KMS-11 (cell line): ENCODE results near the gene HDAC4.

ENCODE experiments used
- H2AFZ ChIP-seq: fragments of 200-600 bp; sonication (generic); 2 replicates; pipeline ENCODE4 v1.6.1; 2016; ENCODE audit warnings: antibody characterized with exemption, mixed run types, low read depth
- H3K27ac ChIP-seq: fragments of 200-600 bp; sonication (generic); 2 replicates; pipeline ENCODE4 v1.6.1; 2016; ENCODE audit warnings: mild to moderate bottlenecking, mixed run types
- H3K27me3 ChIP-seq: fragments of 200-600 bp; sonication (generic); 2 replicates; pipeline ENCODE4 v1.6.1; 2017; ENCODE audit warnings: mild to moderate bottlenecking, low read depth, mixed run types, moderate library complexity; ENCODE audit not compliant: insufficient read depth
- H3K36me3 ChIP-seq: fragments of 200-600 bp; sonication (generic); 2 replicates; pipeline ENCODE4 v1.6.1; 2017; ENCODE audit warnings: mild to moderate bottlenecking, mixed run types; ENCODE audit not compliant: insufficient read depth
- H3K4me1 ChIP-seq: fragments of 200-600 bp; sonication (generic); 2 replicates; pipeline ENCODE4 v1.6.1; 2016; ENCODE audit warnings: mild to moderate bottlenecking, low read depth, mixed run types; ENCODE audit not compliant: poor library complexity, severe bottlenecking
- H3K4me2 ChIP-seq: fragments of 200-600 bp; sonication (generic); 2 replicates; pipeline ENCODE4 v1.7.0; 2016; ENCODE audit warnings: mild to moderate bottlenecking, mixed run types
- H3K4me3 ChIP-seq: fragments of 200-600 bp; sonication (generic); IDR thresholded peaks from 2 replicates; pipeline ENCODE4 v1.6.1; 2017; ENCODE audit warnings: low read depth, low read length, mixed read lengths; ENCODE audit not compliant: insufficient read depth
- H3K79me2 ChIP-seq: fragments of 200-600 bp; sonication (generic); 2 replicates; pipeline ENCODE4 v1.6.1; 2016; ENCODE audit warnings: low read depth, mixed run types; ENCODE audit not compliant: insufficient read depth
- H3K9ac ChIP-seq: fragments of 200-600 bp; sonication (generic); 2 replicates; pipeline ENCODE4 v1.6.1; 2016; ENCODE audit warnings: mild to moderate bottlenecking, mixed run types
- H4K20me1 ChIP-seq: fragments of 200-600 bp; sonication (generic); 2 replicates; pipeline ENCODE4 v1.6.1; 2016; ENCODE audit warnings: mild to moderate bottlenecking, mixed run types; ENCODE audit not compliant: insufficient read depth
- TF ChIP-seq, protein P1 (sequence below): fragments of 200-600 bp; sonication (generic); conservative IDR thresholded peaks from 2 replicates; pipeline ENCODE4 v1.6.1; 2017; ENCODE audit warnings: low read depth, mild to moderate bottlenecking, antibody characterized with exemption, low read length, moderate library complexity, mixed read lengths

HDAC4 gene

DNA sequence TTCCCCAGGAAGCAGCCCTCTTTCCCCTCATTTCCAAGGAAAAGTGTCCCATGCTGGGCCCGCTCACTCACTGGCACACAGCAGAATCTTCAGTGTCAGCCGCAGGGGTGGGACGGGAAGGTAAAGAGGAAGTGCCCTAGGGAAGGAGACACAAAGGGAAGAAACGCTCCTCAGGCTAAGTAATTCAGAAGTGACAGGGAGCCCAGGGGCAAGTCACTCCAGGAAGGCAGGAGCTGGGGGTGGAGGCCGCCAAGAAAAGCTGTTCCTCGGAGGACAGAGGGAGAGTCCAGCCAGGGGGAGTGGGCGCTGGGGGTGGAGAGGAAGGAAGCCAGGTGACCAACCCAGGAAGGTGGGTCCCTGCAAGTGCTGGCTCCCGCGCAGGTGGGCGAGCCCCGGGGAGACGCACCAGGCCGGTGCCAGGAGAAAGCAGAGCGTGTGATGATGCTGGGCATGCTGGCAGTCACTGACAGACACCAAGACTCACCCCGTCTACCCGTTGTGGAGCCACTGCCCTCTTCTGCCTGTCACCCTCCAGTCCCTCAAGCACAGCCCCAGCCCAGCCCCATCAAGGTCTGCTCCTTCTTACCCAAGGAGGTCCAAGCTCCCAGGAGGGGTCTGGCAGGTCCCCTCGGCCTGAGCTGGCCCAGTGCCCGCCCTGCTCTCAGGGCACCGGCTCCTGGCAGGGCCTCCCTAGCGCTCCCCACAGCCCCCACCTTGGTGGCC is 21.7 kb downstream of the HDAC4 start:
- Histone ChIP-seq H3K9ac (no peak overlapping the region), H2AFZ (no peak overlapping the region), H3K36me3 (no peaks in the 10 kb centered on the region), H3K27me3 (no peaks in the 10 kb centered on the region), H3K4me3 (no peak overlapping the region), H3K27ac (no peak overlapping the region), H3K79me2 (peaks cover 10% of the 10 kb centered on the region; the same call in 1 of the 2 replicates), H4K20me1 (no peaks in the 10 kb centered on the region), H3K4me2 (no peak overlapping the region), H3K4me1 (no peaks in the 10 kb centered on the region)
- TF ChIP-seq, protein P1, sequence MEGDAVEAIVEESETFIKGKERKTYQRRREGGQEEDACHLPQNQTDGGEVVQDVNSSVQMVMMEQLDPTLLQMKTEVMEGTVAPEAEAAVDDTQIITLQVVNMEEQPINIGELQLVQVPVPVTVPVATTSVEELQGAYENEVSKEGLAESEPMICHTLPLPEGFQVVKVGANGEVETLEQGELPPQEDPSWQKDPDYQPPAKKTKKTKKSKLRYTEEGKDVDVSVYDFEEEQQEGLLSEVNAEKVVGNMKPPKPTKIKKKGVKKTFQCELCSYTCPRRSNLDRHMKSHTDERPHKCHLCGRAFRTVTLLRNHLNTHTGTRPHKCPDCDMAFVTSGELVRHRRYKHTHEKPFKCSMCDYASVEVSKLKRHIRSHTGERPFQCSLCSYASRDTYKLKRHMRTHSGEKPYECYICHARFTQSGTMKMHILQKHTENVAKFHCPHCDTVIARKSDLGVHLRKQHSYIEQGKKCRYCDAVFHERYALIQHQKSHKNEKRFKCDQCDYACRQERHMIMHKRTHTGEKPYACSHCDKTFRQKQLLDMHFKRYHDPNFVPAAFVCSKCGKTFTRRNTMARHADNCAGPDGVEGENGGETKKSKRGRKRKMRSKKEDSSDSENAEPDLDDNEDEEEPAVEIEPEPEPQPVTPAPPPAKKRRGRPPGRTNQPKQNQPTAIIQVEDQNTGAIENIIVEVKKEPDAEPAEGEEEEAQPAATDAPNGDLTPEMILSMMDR = no peak

DNA sequence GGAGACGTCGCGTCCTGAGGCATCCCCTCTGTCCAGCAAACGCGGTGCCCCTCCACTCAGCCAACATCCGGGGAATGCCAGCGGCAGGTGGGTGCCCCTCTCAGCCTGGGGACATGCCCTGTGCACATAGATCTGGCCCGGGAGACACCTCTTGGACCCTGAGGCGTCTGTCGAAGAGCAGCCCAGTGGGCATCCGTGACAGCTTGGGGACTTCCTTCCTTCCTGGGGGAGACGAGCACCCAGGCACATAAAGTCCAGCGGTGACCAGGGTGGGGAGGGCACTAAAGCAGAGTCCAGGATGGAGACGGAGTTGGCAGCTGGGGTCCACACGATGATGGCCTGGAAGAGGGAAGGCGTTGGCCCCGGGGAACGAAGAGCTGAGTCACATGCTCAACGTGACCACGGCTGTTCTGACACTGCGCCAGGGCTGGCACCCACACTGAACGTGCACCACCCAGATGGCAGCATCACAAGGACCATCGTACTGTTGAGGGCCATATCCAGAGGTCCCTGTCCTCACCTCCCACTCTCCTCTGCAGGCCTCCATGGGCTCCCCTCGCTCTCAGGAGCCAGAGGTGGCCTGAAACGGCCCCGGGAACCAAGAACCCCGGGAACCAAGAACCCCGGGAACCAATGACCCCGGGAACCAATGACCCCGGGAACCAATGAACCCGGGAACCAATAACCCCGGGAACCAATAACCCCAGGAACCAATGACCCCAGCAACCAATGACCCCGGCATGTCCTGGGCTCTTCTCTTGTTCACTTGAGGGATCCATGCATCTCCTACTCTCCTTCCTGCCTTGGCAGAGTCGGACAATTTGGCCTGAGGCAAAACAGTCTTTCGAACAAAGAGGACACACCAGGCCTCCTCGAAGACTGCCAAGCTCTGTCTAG is 22.6 kb downstream of the HDAC4 start:
- no peaks in the 10 kb centered on the region for H3K4me1 ChIP-seq
- H3K36me3 ChIP-seq = no peaks in the 10 kb centered on the region
- H3K79me2 ChIP-seq = peaks cover 10% of the 10 kb centered on the region; the same call in 1 of the 2 replicates
- no peak overlapping the region for H2AFZ ChIP-seq
- no peak overlapping the region for H3K4me3 ChIP-seq
- TF ChIP-seq, protein P1 = no peak
- H3K4me2 ChIP-seq = no peak overlapping the region
- H3K9ac ChIP-seq = no peak overlapping the region
- H3K27ac ChIP-seq = no peak overlapping the region
- no peaks in the 10 kb centered on the region for H3K27me3 ChIP-seq
- H4K20me1 ChIP-seq = no peaks in the 10 kb centered on the region

DNA sequence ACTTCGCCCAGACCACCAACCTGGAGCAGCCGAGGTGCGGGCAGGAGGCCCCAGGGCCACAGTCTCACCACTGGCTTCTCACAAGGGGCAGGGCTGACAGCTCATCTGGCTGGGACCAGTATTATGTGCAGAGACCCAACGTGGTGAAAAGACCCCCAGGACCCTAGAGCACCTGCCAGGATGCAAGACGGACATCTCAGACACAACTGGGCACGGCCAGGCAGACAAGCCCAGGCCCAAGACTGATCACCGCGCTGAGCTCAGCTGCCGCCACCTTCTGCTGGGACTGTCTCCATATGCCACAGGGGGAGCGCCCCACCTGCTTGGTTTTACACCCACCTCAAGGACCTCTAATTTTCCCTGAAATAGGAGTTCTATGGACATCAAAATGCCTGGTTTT is 23.2 kb downstream of the HDAC4 start:
- no peak overlapping the region for H3K9ac ChIP-seq
- no peaks in the 10 kb centered on the region for H3K27me3 ChIP-seq
- peaks cover 9% of the 10 kb centered on the region; the same call in 1 of the 2 replicates for H3K79me2 ChIP-seq
- H3K4me1 ChIP-seq = no peaks in the 10 kb centered on the region
- no peaks in the 10 kb centered on the region for H3K36me3 ChIP-seq
- TF ChIP-seq, protein P1 = no peak
- no peak overlapping the region for H3K4me3 ChIP-seq
- H3K4me2 ChIP-seq = no peak overlapping the region
- H2AFZ ChIP-seq = no peak overlapping the region
- H3K27ac ChIP-seq = no peak overlapping the region
- H4K20me1 ChIP-seq = no peaks in the 10 kb centered on the region

DNA sequence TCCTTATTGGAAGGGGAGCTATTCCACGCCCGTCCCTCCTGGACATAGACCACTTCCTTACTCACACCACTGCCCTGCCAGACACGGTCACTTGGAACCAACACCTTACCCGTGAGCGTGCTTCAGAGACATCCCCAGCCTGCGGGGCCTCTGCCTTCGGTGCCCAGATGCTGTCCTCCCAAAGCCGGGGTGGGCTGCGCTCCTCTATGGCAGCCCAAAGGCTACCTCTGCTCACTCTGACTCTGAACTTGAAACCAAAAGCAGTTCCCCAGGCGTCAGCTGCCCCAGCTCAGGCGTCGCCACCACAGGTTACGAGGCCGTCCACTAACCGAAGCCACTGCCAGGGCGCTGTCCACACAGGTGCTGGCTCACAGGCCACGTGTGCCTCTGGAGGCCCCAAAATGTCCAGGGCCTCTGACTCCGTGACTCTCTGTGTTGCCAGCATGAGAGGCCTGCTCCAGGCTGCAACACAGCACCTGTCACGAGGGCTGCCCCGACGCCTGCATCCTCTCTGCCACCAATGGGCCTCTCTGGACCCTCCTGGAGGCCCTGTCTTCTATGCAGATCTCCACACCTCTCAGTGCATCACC is 23.8 kb downstream of the HDAC4 start:
- H3K27me3 ChIP-seq = no peaks in the 10 kb centered on the region
- H3K36me3 ChIP-seq = no peaks in the 10 kb centered on the region
- H3K4me3 ChIP-seq = no peak overlapping the region
- TF ChIP-seq, protein P1 = no peak
- H3K4me1 ChIP-seq = no peaks in the 10 kb centered on the region
- H3K27ac ChIP-seq = no peak overlapping the region
- no peaks in the 10 kb centered on the region for H4K20me1 ChIP-seq
- no peak overlapping the region for H3K4me2 ChIP-seq
- H3K9ac ChIP-seq = no peak overlapping the region
- no peak overlapping the region for H2AFZ ChIP-seq
- peaks cover 3% of the 10 kb centered on the region; the same call in 1 of the 2 replicates for H3K79me2 ChIP-seq
